Motor neuron (in vitro differentiated cells): ENCODE measurements around the gene DCAF17. TPM values are rescaled to one million over a fixed set of nuclear protein-coding genes. Genes with fewer than 3 reads are reported as not detected.

Experiments
- ATAC-seq, 8 experiments: fragments of 200-7000 bp; cut with Tn5 transposase; replicated peaks in 6 of 8; 2 replicates each; pipeline ENCODE4 v1.8.0; 2021; ENCODE audit warnings: mild to moderate bottlenecking in 8 of 8, moderate library complexity in 8 of 8
- H3K27ac ChIP-seq, 2 donors: fragments of 250-450 bp; sonication (Bioruptor Pico); 2 replicates each; pipeline ENCODE4 v1.9.0; 2021; ENCODE audit warnings: antibody characterized with exemption in 2 of 2, mild to moderate bottlenecking in 2 of 2, moderate library complexity in 1 of 2
- H3K4me1 ChIP-seq, 2 donors: fragments of 250-450 bp; sonication (Bioruptor Pico); replicated peaks in 1 of 2; 2 replicates each; pipeline ENCODE4 v1.6.1; 2021; ENCODE audit warnings: antibody characterized with exemption in 2 of 2, mild to moderate bottlenecking in 2 of 2, moderate library complexity in 1 of 2
- H3K4me3 ChIP-seq, 5 donors: fragments of 250-450 bp; sonication (Bioruptor Pico); 2 replicates each; pipeline ENCODE4 v1.9.0; 2021; ENCODE audit warnings: antibody characterized with exemption in 5 of 5, mild to moderate bottlenecking in 5 of 5, moderate library complexity in 4 of 5
- WGBS, 10 experiments: fragments of 450-650 bp; shearing (Covaris generic); methylation state at CpG; one replicate each; pipeline ENCODE4 v1.0.0; 2022; 5-methylcytosine and 5-hydroxymethylcytosine counted together
- in situ Hi-C, 9 experiments: fragments of 400-800 bp; cut with MboI; loops; one replicate each; pipeline ENCODE4 v1.15.0; 2021; ENCODE audit warnings: low sequenced_read_pairs in 9 of 9, low pct_unique_long_range_greater_than_20kb in 2 of 9; ENCODE audit not compliant: unreplicated experiment in 9 of 9
- total RNA-seq, 8 experiments: library from RNA; unstranded; fragments of 300-600 nt; gene quantifications; 2 replicates each; pipeline versions ENCODE4 v1.2.3 to v1.2.4, GENCODE V29; 2022

Gene DCAF17
- total RNA-seq, 8 experiments from 2014 or later, result 12.7 to 26.5 (median 18.3) TPM

- peak overlapping the region; percentile 64 to 94 (median 69) for H3K4me3 ChIP-seq
- H3K27ac ChIP-seq, result peak overlapping the region in 1 of 2 donors; percentile 22
- WGBS, 10 experiments, result 0 to 56% (median 17%) methylated on average over 3 to 17 of the region's 20 CpGs; no CpG with 5 or more reads in 2 of the 10 experiments
- in situ Hi-C loops, result loop anchor here in 1 of 9 experiments (25.0 kb wide), 1 partner anchor 471 kb away; no protein-coding TSS in a partner anchor
- peaks cover 7 to 12% of the 10 kb centered on the region in 2 donors for H3K4me1 ChIP-seq
- peak in 2 of 8 experiments; percentile 1 to 3 for ATAC-seq
Measured at GRCh38 chr2:171432969-171433762, 860 bp upstream of the DCAF17 start.

- ATAC-seq, result peak in 1 of 8 experiments; percentile 8
- H3K27ac ChIP-seq, result peak within 1 kb of the TSS; percentile 76 to 87
- 0 to 4% (median 0%) methylated on average over 2 to 5 of the region's 15 CpGs; no CpG with 5 or more reads in 7 of the 10 experiments for WGBS, 10 experiments
- in situ Hi-C loops, result loop anchor here in 1 of 9 experiments (25.0 kb wide), 1 partner anchor 471 kb away; no protein-coding TSS in a partner anchor
- peak within 1 kb of the TSS; percentile 64 to 94 (median 69) for H3K4me3 ChIP-seq
- H3K4me1 ChIP-seq, result peaks cover 7 to 12% of the 10 kb centered on the region in 2 donors
Measured at GRCh38 chr2:171433763-171434012, 338 bp upstream of the DCAF17 start, which contains the start of gene METTL8. Gene METTL8 (minus strand): TSS chr2:171433990. CDS start chr2:171392185, 41,805 bp downstream.

DNA sequence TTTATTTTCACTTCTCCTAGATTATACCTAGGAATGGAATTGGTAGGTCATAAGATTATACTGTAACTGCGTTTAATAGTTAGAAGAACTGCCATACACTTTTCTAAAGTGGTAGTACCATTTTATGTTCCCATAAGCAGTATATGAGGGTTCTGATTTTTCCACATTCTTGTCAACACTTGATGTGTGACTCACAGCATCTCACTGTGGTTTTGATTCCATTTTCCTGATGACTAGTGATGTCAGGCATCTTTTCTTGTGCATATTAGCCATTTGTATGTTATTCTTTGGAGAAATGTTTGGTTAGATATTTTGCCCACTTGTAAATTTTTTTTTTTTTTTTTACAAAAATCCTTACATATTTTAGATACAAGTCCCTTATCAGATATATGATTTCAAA is 2.3 kb downstream of the DCAF17 start:
- in situ Hi-C loops, result loop anchor here in 1 of 9 experiments (25.0 kb wide), 1 partner anchor 474 kb away; no protein-coding TSS in a partner anchor
- no peak overlapping the region for H3K27ac ChIP-seq
- 100% methylated on average over 1 of the region's 1 CpG; no CpG with 5 or more reads in 3 of the 10 experiments for WGBS, 10 experiments

DNA sequence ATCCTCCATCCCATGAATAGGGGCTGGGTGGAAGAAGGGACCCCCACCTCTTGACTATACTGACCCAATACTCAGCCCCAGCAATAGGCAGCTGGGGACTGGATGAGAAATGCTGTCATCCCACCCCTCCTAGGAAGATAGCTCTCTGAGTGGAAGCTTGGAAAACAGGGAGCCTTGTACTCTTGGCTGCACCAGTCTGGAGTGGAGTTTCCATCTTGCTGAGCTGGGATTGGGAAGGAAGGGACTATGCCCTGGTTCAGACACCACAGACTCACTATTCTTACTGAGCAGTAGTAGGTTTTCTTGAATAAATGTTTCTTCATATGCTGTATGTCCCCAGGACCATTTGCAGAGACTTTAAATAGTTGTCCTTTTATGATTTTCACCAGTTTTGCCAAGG is 7.4 kb downstream of the DCAF17 start:
- Histone ChIP-seq H3K4me3 (no peak overlapping the region), H3K27ac (no peak overlapping the region), H3K4me1 (no peaks in the 10 kb centered on the region)
- ATAC-seq, result no peak
- in situ Hi-C loops, result loop anchor here in 1 of 9 experiments (25.0 kb wide), 1 partner anchor 479 kb away; no protein-coding TSS in a partner anchor

More for the DNA sequence above, 2.3 kb downstream of the DCAF17 start:
- H3K4me1 ChIP-seq, result peaks cover 7 to 12% of the 10 kb centered on the region in 2 donors
- no peak overlapping the region for H3K4me3 ChIP-seq
- ATAC-seq, result no peak

- in situ Hi-C loops, result loop anchor here in 1 of 9 experiments (25.0 kb wide), 1 partner anchor 485 kb away; no protein-coding TSS in a partner anchor
Measured at GRCh38 chr2:171447675-171448074, 13.6 kb downstream of the DCAF17 start.

GRCh38 chr2:171451074-171451473 is 17.0 kb downstream of the DCAF17 start:
- no peak for ATAC-seq
- H3K27ac ChIP-seq, result no peak overlapping the region
- in situ Hi-C loops, result no loop called here
- no peak overlapping the region for H3K4me3 ChIP-seq
- H3K4me1 ChIP-seq, result no peaks in the 10 kb centered on the region

More at GRCh38 chr2:171447675-171448074, 13.6 kb downstream of the DCAF17 start:
- WGBS, 10 experiments, result 87 to 100% (median 90%) methylated on average over 1 to 2 of the region's 2 CpGs; no CpG with 5 or more reads in 3 of the 10 experiments
- no peak for ATAC-seq
- no peaks in the 10 kb centered on the region for H3K4me1 ChIP-seq
- H3K27ac ChIP-seq, result no peak overlapping the region
- H3K4me3 ChIP-seq, result no peak overlapping the region

GRCh38 chr2:171452773-171453172 is 18.7 kb downstream of the DCAF17 start:
- peak in 1 of 8 experiments; percentile 92 for ATAC-seq
- in situ Hi-C loops, result no loop called here
- WGBS, 10 experiments, result 47 to 100% (median 93%) methylated on average over 1 to 4 of the region's 4 CpGs; no CpG with 5 or more reads in 1 of the 10 experiments

DNA sequence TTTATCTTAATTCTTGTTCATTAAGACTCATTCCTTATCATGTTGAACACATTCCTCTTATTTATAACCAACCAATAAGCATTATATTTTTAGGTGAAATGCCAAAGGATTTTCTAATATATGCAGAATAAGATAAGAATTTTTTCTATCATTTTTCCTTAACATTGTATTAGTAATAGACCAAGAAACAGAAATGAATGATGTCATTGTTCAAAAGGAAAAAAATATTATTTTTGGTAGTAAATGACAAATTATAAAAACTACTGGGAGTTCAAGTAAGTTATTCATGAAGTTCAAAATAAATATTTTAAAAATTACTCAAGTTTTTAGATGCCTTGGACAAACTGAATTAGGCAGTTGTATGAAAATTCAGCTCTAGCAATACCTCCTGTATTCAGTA is 25.5 kb downstream of the DCAF17 start:
- ATAC-seq, result no peak
- Histone ChIP-seq H3K4me3 (no peak overlapping the region), H3K27ac (no peak overlapping the region), H3K4me1 (no peaks in the 10 kb centered on the region)
- in situ Hi-C loops, result no loop called here

More at GRCh38 chr2:171452773-171453172, 18.7 kb downstream of the DCAF17 start:
- H3K4me3 ChIP-seq, result no peak overlapping the region
- no peaks in the 10 kb centered on the region for H3K4me1 ChIP-seq
- no peak overlapping the region for H3K27ac ChIP-seq

GRCh38 chr2:171460537-171460936 is 26.5 kb downstream of the DCAF17 start:
- no peak for ATAC-seq
- no peaks in the 10 kb centered on the region for H3K4me1 ChIP-seq
- H3K4me3 ChIP-seq, result no peak overlapping the region
- H3K27ac ChIP-seq, result no peak overlapping the region
- 83 to 100% (median 100%) methylated on average over 1 of the region's 1 CpG; no CpG with 5 or more reads in 3 of the 10 experiments for WGBS, 10 experiments
- in situ Hi-C loops, result no loop called here

DNA sequence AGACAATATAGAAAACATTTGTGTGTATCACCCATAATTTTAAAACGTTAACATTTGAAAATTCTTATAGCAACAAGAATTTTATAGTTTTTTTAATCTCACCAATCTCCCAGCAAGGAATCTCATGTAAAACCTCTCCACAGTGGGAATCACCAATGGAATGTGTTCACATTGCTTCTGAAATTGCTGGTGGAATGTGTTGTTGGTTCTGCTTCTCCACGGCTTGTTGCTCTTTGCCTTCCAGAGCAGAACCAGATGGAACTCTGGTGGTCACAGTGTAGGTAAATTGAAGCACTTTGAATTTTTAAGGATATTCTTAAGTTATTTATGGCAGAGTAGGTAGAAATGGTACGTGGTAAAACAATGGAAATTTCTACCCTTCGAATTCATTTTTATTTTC is 35.1 kb downstream of the DCAF17 start:
- no peaks in the 10 kb centered on the region for H3K4me1 ChIP-seq
- in situ Hi-C loops, result no loop called here
- no peak overlapping the region for H3K27ac ChIP-seq
- no peak overlapping the region for H3K4me3 ChIP-seq
- WGBS, 10 experiments, result 60 to 100% (median 97%) methylated on average over 1 to 4 of the region's 4 CpGs
- ATAC-seq, result no peak

- WGBS, 10 experiments, result 61 to 100% (median 81%) methylated on average over 1 to 5 of the region's 5 CpGs; no CpG with 5 or more reads in 3 of the 10 experiments
- in situ Hi-C loops, result no loop called here
- no peak overlapping the region for H3K4me3 ChIP-seq
- no peak overlapping the region for H3K27ac ChIP-seq
- H3K4me1 ChIP-seq, result no peaks in the 10 kb centered on the region
- ATAC-seq, result no peak
Measured at GRCh38 chr2:171470129-171470528, 36.1 kb downstream of the DCAF17 start.

DNA sequence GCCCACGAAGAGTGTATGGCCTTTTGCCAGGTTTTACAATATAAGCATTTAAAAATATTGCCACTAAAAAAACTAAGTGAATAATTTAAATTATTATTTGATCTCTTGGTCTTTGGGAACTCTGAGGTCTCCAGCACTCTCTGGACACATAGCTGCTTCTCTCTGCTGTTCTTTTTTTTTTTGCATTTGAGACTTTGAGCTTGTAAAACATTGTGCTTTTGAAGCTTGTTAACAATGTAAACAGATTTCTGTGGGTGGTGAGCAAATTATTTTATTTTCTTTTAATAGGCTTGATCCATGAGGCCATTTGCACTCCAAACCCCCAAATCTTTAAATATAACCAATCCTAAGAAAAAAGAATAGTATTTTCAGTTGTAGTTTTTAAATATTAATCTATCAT is 42.0 kb downstream of the DCAF17 start:
- H3K27ac ChIP-seq, result no peak overlapping the region
- H3K4me1 ChIP-seq, result no peaks in the 10 kb centered on the region
- no peak for ATAC-seq
- WGBS, 10 experiments, result 10 to 100% (median 86%) methylated on average over 1 of the region's 1 CpG; no CpG with 5 or more reads in 1 of the 10 experiments
- in situ Hi-C loops, result no loop called here
- H3K4me3 ChIP-seq, result no peak overlapping the region

DNA sequence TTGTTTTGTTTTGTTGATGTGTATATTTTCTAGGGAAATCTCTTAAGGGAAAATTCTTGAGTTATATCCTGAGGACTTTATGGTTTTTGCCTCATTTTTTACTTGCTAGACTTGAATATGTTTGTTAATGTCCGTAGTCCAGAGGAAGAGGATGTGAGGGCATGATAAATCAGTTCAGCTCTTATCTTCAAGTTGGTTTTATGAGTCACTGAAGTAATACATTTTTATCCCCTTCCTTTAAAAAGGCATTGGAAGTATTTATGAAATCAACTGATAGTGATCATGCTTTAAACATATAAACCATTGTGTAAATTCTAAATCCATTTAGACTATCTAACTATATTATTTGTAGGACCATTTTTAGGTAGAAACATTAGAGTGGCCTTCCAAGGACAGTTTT is 44.3 kb downstream of the DCAF17 start:
- no peak overlapping the region for H3K4me3 ChIP-seq
- H3K4me1 ChIP-seq, result peaks cover 0 to 3% of the 10 kb centered on the region in 2 donors
- WGBS, 10 experiments, result 29 to 100% (median 100%) methylated on average over 1 of the region's 1 CpG; no CpG with 5 or more reads in 1 of the 10 experiments
- H3K27ac ChIP-seq, result no peak overlapping the region
- in situ Hi-C loops, result no loop called here
- no peak for ATAC-seq
